NB4 (cell line): ENCODE results near the gene PDE4D.

ENCODE experiments used
- DNase-seq: peaks from one replicate; pipeline ENCODE4 v3.0.0; 2010; ENCODE audit warnings: low read depth
- H3K4me3 ChIP-seq: one replicate; pipeline ENCODE4 v1.5.1; 2011; ENCODE audit warnings: mild to moderate bottlenecking, low read depth, low read length, moderate library complexity
- CTCF ChIP-seq: IDR thresholded peaks from one replicate; pipeline ENCODE4 v1.5.1; 2012; ENCODE audit warnings: low read depth, low read length
- MAX ChIP-seq: IDR thresholded peaks from 2 replicates; pipeline ENCODE4 v1.6.1; 2011; ENCODE audit warnings: low read depth, low read length
- MYC ChIP-seq: IDR thresholded peaks from 2 replicates; pipeline ENCODE4 v1.6.1; 2011; ENCODE audit warnings: low read depth, low read length
- POLR2A ChIP-seq: IDR thresholded peaks from 2 replicates; pipeline ENCODE4 v1.6.1; 2011; ENCODE audit warnings: mild to moderate bottlenecking; ENCODE audit not compliant: insufficient read length; ENCODE audit errors: extremely low read depth

PDE4D gene

GRCh38 chr5:59126708-59127573 is 766.6 kb downstream of the PDE4D start:
- TF ChIP-seq MYC (no peak), MAX (no peak), CTCF (no peak), POLR2A (no peak)
- H3K4me3 ChIP-seq = peak overlapping the region; percentile 40
- DNase-seq = no peak

- DNase-seq = no peak
- H3K4me3 ChIP-seq = no peak overlapping the region
- TF ChIP-seq MAX (no peak), POLR2A (no peak), CTCF (no peak)
These were observed 767.4 kb downstream of the PDE4D start for GRCh38 chr5:59126016-59126707.

- DNase-seq = no peak
- TF ChIP-seq POLR2A (no peak), MAX (no peak), CTCF (no peak), MYC (no peak)
- H3K4me3 ChIP-seq = no peak overlapping the region
These were observed 768.2 kb downstream of the PDE4D start for GRCh38 chr5:59125011-59125961.

- TF ChIP-seq MAX (no peak), POLR2A (no peak), MYC (no peak), CTCF (no peak)
These were observed 769.6 kb downstream of the PDE4D start for GRCh38 chr5:59123595-59124561.

GRCh38 chr5:59119480-59119879 is 774.0 kb downstream of the PDE4D start:
- no peak overlapping the region for H3K4me3 ChIP-seq
- no peak for DNase-seq
- TF ChIP-seq MYC = no peak
- no peak for TF ChIP-seq POLR2A
- TF ChIP-seq MAX = no peak
- TF ChIP-seq CTCF = no peak

More at GRCh38 chr5:59123595-59124561, 769.6 kb downstream of the PDE4D start:
- no peak overlapping the region for H3K4me3 ChIP-seq
- no peak for DNase-seq
